CD14-positive monocyte (primary cell): ENCODE measurements around the gene NFATC2. TPM values are rescaled to one million over a fixed set of nuclear protein-coding genes. Genes with fewer than 3 reads are reported as not detected.

Experiments used
- DNase-seq, 3 donors: peaks; one replicate each; pipeline ENCODE4 v3.0.0-alpha.2; 2011 to 2022
- H2AFZ ChIP-seq: 2 replicates; pipeline ENCODE4 v1.6.0; 2012; ENCODE audit warnings: mild to moderate bottlenecking, low read depth, low read length, inconsistent platforms; ENCODE audit not compliant: insufficient read depth, poor library complexity, severe bottlenecking
- H3K27ac ChIP-seq, 2 donors: 1 replicate in 1 of 2; 2 replicates in 1 of 2; pipeline ENCODE4 v1.5.1; 2012 to 2013; ENCODE audit warnings: low read length in 2 of 2, control low read depth in 1 of 2, inconsistent platforms in 1 of 2, low read depth in 1 of 2, mild to moderate bottlenecking in 1 of 2
- H3K27me3 ChIP-seq, 2 donors: one replicate each; pipeline versions ENCODE4 v1.6.0 to v1.6.1; 2011 to 2013; ENCODE audit warnings: low read length in 2 of 2; ENCODE audit not compliant: control insufficient read depth in 2 of 2, insufficient read depth in 2 of 2
- H3K36me3 ChIP-seq, 2 donors: replicated peaks in 1 of 2; 1 replicate in 1 of 2; 2 replicates in 1 of 2; pipeline versions ENCODE4 v1.5.1 to v1.6.1; 2012 to 2013; ENCODE audit warnings: low read length in 2 of 2, control low read depth in 1 of 2, inconsistent platforms in 1 of 2, mild to moderate bottlenecking in 1 of 2; ENCODE audit not compliant: insufficient read depth in 2 of 2, control insufficient read depth in 1 of 2
- H3K4me1 ChIP-seq, 2 donors: 1 replicate in 1 of 2; 2 replicates in 1 of 2; pipeline versions ENCODE4 v1.5.1 to v1.6.1; 2012 to 2013; ENCODE audit warnings: low read length in 2 of 2, control low read depth in 1 of 2, inconsistent platforms in 1 of 2, mild to moderate bottlenecking in 1 of 2, moderate library complexity in 1 of 2; ENCODE audit not compliant: insufficient read depth in 2 of 2, control insufficient read depth in 1 of 2
- H3K4me2 ChIP-seq: replicated peaks from 2 replicates; pipeline ENCODE3; 2012; ENCODE audit warnings: low read length, moderate library complexity, mild to moderate bottlenecking; ENCODE audit not compliant: poor library complexity, severe bottlenecking; ENCODE audit errors: extremely low read depth
- H3K4me3 ChIP-seq, 3 experiments: fragments of 200-600 bp in 1 of 3; sonication (generic) in 1 of 3; replicated peaks in 1 of 3; 1 replicate in 2 of 3; 2 replicates in 1 of 3; pipeline ENCODE4 v1.5.1; 2011 to 2013; ENCODE audit warnings: low read length in 3 of 3, mild to moderate bottlenecking in 3 of 3, control low read depth in 2 of 3, low read depth in 2 of 3, inconsistent platforms in 1 of 3, moderate library complexity in 1 of 3
- H3K79me2 ChIP-seq: 2 replicates; pipeline ENCODE4 v1.6.0; 2012; ENCODE audit warnings: mild to moderate bottlenecking, control low read depth, inconsistent platforms, low read length, moderate library complexity; ENCODE audit not compliant: insufficient read depth
- H3K9ac ChIP-seq: 2 replicates; pipeline ENCODE4 v1.6.0; 2017; ENCODE audit warnings: low read length, mild to moderate bottlenecking; ENCODE audit not compliant: insufficient read depth, poor library complexity, severe bottlenecking
- H3K9me3 ChIP-seq, 2 donors: replicated peaks in 1 of 2; 1 replicate in 1 of 2; 2 replicates in 1 of 2; pipeline versions ENCODE4 v1.5.1 to v1.6.1; 2012 to 2013; ENCODE audit warnings: low read length in 2 of 2, control low read depth in 1 of 2; ENCODE audit not compliant: control insufficient read depth in 1 of 2, insufficient read depth in 1 of 2
- H4K20me1 ChIP-seq: 2 replicates; pipeline ENCODE4 v1.6.0; 2012; ENCODE audit warnings: mild to moderate bottlenecking, low read length, control low read depth, moderate library complexity; ENCODE audit not compliant: insufficient read depth
- H3K27ac Mint-ChIP-seq, 7 donors: one replicate each; pipeline ENCODE4 v1.8.0; 2020; ENCODE audit warnings: mild to moderate bottlenecking in 7 of 7, mixed read lengths in 7 of 7, moderate library complexity in 6 of 7, inconsistent platforms in 2 of 7
- H3K27me3 Mint-ChIP-seq, 3 donors: one replicate each; pipeline ENCODE4 v1.8.0; 2021 to 2022; ENCODE audit warnings: low read depth in 3 of 3, mild to moderate bottlenecking in 3 of 3, mixed read lengths in 3 of 3, moderate library complexity in 3 of 3, inconsistent platforms in 1 of 3
- H3K36me3 Mint-ChIP-seq, 2 donors: one replicate each; pipeline ENCODE4 v1.8.0; 2020; ENCODE audit warnings: mixed read lengths in 2 of 2, inconsistent platforms in 1 of 2, mild to moderate bottlenecking in 1 of 2
- H3K4me1 Mint-ChIP-seq: one replicate; pipeline ENCODE4 v1.8.0; 2020; ENCODE audit warnings: mild to moderate bottlenecking, mixed read lengths
- H3K4me3 Mint-ChIP-seq, 2 donors: one replicate each; pipeline ENCODE4 v1.8.0; 2020; ENCODE audit warnings: mild to moderate bottlenecking in 2 of 2, mixed read lengths in 2 of 2, moderate library complexity in 1 of 2
- H3K9me3 Mint-ChIP-seq, 7 donors: one replicate each; pipeline ENCODE4 v1.8.0; 2020 to 2022; ENCODE audit warnings: mixed read lengths in 7 of 7, mild to moderate bottlenecking in 6 of 7, moderate library complexity in 6 of 7, inconsistent platforms in 2 of 7
- CTCF ChIP-seq: fragments of 200-600 bp; IDR thresholded peaks from one replicate; pipeline ENCODE4 v1.8.0; 2022; ENCODE audit warnings: antibody characterized with exemption, mild to moderate bottlenecking
- WGBS: methylation state at CpG from one replicate; pipeline ENCODE4 v1.1.5; 2013; ENCODE audit warnings: missing lambda C conversion rate; ENCODE audit not compliant: insufficient coverage; 5-methylcytosine and 5-hydroxymethylcytosine counted together
- intact Hi-C, 2 donors: fragments of 100-400 bp; cut with micrococcal nuclease; formaldehyde crosslinking; loops; one replicate each; pipeline versions ENCODE4 v1.15.0 to v1.15.1; 2023
- polyA plus RNA-seq, 3 donors: library from polyadenylated mRNA; depleted of rRNA in 1 of 3; unstranded in 2 of 3; stranded (reverse) in 1 of 3; fragments of 300-500 nt in 2 of 3; fragments of >200 nt in 1 of 3; fragmentation: Illumina TruSeq in 2 of 3; gene quantifications; 1 replicate in 2 of 3; 2 replicates in 1 of 3; pipeline ENCODE4 v1.2.3, GENCODE V29; 2012 to 2021

The NFATC2 gene
- polyA plus RNA-seq, 3 donors = 0.03 to 0.18 (median 0.11) TPM

GRCh38 chr20:51535075-51535386 is 7.5 kb downstream of the NFATC2 start:
- Mint-ChIP-seq H3K36me3 (no peaks in the 10 kb centered on the region), H3K27ac (peak overlapping the region in 1 of 7 donors; percentile 4), H3K27me3 (peaks cover 7 to 17% (median 14%) of the 10 kb centered on the region in 3 donors), H3K4me3 (no peak overlapping the region), H3K9me3 (peaks cover 0 to 5% (median 3%) of the 10 kb centered on the region in 7 donors), H3K4me1 (peaks cover 33% of the 10 kb centered on the region)
- Histone ChIP-seq H3K4me2 (no peak overlapping the region), H3K27ac (no peak overlapping the region), H3K27me3 (no peaks in the 10 kb centered on the region), H3K4me1 (peaks cover 17 to 19% of the 10 kb centered on the region in 2 donors), H3K4me3 (no peak overlapping the region), H2AFZ (no peak overlapping the region), H3K9ac (no peak overlapping the region), H4K20me1 (no peaks in the 10 kb centered on the region), H3K9me3 (no peaks in the 10 kb centered on the region), H3K36me3 (no peaks in the 10 kb centered on the region), H3K79me2 (no peaks in the 10 kb centered on the region)
- DNase-seq = no peak
- intact Hi-C loops = no loop called here
- no peak for TF ChIP-seq CTCF
- WGBS = 10% methylated on average over 2 of the region's 4 CpGs

- intact Hi-C loops = no loop called here
- Histone ChIP-seq H3K79me2 (no peaks in the 10 kb centered on the region), H3K27ac (no peak overlapping the region), H2AFZ (no peak overlapping the region), H3K9ac (no peak overlapping the region), H3K36me3 (no peaks in the 10 kb centered on the region), H3K9me3 (no peaks in the 10 kb centered on the region), H4K20me1 (no peaks in the 10 kb centered on the region), H3K4me2 (no peak overlapping the region), H3K4me3 (no peak overlapping the region), H3K27me3 (no peaks in the 10 kb centered on the region), H3K4me1 (peaks cover 17 to 19% of the 10 kb centered on the region in 2 donors)
- TF ChIP-seq CTCF = no peak
- Mint-ChIP-seq H3K9me3 (peaks cover 0 to 5% (median 2%) of the 10 kb centered on the region in 7 donors), H3K4me1 (peaks cover 33% of the 10 kb centered on the region), H3K36me3 (no peaks in the 10 kb centered on the region), H3K27ac (peak overlapping the region in 1 of 7 donors; percentile 37), H3K27me3 (peaks cover 6 to 15% (median 9%) of the 10 kb centered on the region in 3 donors), H3K4me3 (peak overlapping the region in 1 of 2 donors; percentile 10)
- 90% methylated on average over 11 of the region's 19 CpGs for WGBS
- DNase-seq = no peak
These were observed 9.0 kb downstream of the NFATC2 start for GRCh38 chr20:51533291-51534172.
